Stimulated activated memory B cell treated with anti-CD40 and anti-IgM and Interleukin-4, amounts not matched to agents 10 μg/mL and 1 μg/mL and 100 μg/mL, for 72 hours (primary cell): Measurements from ENCODE around the gene VPS37B.

ENCODE experiments used
- ATAC-seq: fragments of 150-1000 bp; cut with Tn5 transposase; 2 replicates; pipeline ENCODE4 v1.10.0; 2021
- H3K27ac Mint-ChIP-seq: one replicate; pipeline ENCODE4 v1.8.0; 2022; ENCODE audit warnings: mild to moderate bottlenecking, mixed read lengths
- H3K27me3 Mint-ChIP-seq: one replicate; pipeline ENCODE4 v1.8.0; 2022; ENCODE audit warnings: mixed read lengths
- H3K36me3 Mint-ChIP-seq: one replicate; pipeline ENCODE4 v1.8.0; 2022; ENCODE audit warnings: mixed read lengths
- H3K4me1 Mint-ChIP-seq: one replicate; pipeline ENCODE4 v1.8.0; 2022; ENCODE audit warnings: mixed read lengths
- H3K4me3 Mint-ChIP-seq: one replicate; pipeline ENCODE4 v1.8.0; 2022; ENCODE audit warnings: mild to moderate bottlenecking, moderate library complexity, mixed read lengths
- H3K9me3 Mint-ChIP-seq: one replicate; pipeline ENCODE4 v1.8.0; 2022; ENCODE audit warnings: mixed read lengths

Gene VPS37B

GRCh38 chr12:122856999-122857671, 38.8 kb downstream of the VPS37B start:
- no peaks in the 10 kb centered on the region for H3K27me3 Mint-ChIP-seq
- no peaks in the 10 kb centered on the region for H3K9me3 Mint-ChIP-seq
- H3K4me3 Mint-ChIP-seq = no peak overlapping the region
- ATAC-seq = no peak
- peaks cover 29% of the 10 kb centered on the region for H3K4me1 Mint-ChIP-seq
- H3K27ac Mint-ChIP-seq = no peak overlapping the region
- H3K36me3 Mint-ChIP-seq = peaks cover 26% of the 10 kb centered on the region

- H3K27ac Mint-ChIP-seq = no peak overlapping the region
- peaks cover 19% of the 10 kb centered on the region for H3K4me1 Mint-ChIP-seq
- H3K36me3 Mint-ChIP-seq = peaks cover 28% of the 10 kb centered on the region
- no peak for ATAC-seq
- no peaks in the 10 kb centered on the region for H3K27me3 Mint-ChIP-seq
- no peaks in the 10 kb centered on the region for H3K9me3 Mint-ChIP-seq
- no peak overlapping the region for H3K4me3 Mint-ChIP-seq
Observed at GRCh38 chr12:122855928-122856831, 39.7 kb downstream of the VPS37B start.

DNA sequence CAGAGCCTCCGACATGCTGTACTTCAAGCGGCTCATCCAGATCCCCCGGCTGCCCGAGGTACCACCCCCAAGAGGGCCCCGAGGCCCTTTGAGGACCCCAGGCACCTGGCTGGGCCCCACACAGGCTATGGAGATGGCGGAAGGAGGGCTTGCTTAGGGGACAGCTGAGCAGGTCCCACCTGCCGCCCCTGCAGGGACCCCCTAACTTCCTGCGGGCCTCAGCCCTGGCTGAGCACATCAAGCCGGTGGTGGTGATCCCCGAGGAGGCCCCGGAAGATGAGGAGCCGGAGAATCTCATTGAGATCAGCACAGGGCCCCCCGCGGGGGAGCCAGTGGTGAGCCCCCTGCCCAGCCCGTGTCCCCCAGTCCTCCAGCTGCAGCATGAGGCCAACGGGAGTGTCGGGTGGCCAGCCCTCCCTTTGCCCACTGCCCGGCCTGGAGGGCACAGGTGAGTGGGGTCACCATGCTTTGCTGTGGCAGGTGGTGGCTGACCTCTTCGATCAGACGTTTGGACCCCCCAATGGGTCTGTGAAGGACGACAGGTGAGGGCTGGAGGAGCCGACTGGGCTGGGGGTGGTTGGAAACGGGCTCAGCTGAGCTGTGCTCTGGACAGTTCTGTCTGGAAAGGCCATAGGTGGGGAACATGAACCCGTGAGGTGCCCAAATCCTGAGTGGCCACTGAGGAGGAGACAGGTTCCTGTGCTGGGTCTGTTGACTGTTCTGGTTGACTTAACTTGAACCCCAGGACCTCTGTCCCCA, 40.7 kb downstream of the VPS37B start:
- Mint-ChIP-seq H3K4me1 (peaks cover 13% of the 10 kb centered on the region), H3K27ac (no peak overlapping the region), H3K27me3 (no peaks in the 10 kb centered on the region), H3K9me3 (no peaks in the 10 kb centered on the region), H3K36me3 (peaks cover 34% of the 10 kb centered on the region), H3K4me3 (no peak overlapping the region)
- no peak for ATAC-seq

DNA sequence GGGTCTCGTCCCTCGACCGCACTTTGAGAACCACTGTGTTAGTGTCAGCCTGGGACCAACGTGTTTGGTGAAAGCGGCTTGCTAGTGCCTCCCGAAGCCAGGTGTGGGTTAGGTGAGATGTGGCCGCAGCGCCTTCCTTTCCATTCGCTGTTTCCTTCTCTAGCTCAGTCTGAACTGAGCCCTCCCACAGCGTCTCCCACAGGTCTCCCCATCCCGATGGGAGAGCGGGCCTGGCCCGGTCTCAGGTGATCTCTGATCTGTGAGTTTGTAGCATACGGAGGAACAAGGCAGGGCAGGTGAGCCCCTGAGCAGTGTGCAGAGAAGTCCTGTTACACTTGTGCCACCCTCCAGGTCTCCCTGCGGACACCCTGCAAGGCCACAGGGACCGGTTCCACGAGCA, 41.4 kb downstream of the VPS37B start:
- peaks cover 8% of the 10 kb centered on the region for H3K4me1 Mint-ChIP-seq
- peaks cover 37% of the 10 kb centered on the region for H3K36me3 Mint-ChIP-seq
- H3K27me3 Mint-ChIP-seq = no peaks in the 10 kb centered on the region
- no peak for ATAC-seq
- H3K4me3 Mint-ChIP-seq = no peak overlapping the region
- no peak overlapping the region for H3K27ac Mint-ChIP-seq
- H3K9me3 Mint-ChIP-seq = no peaks in the 10 kb centered on the region

- Mint-ChIP-seq H3K4me3 (no peak overlapping the region), H3K36me3 (peaks cover 46% of the 10 kb centered on the region), H3K27ac (no peak overlapping the region), H3K4me1 (peaks cover 3% of the 10 kb centered on the region), H3K9me3 (no peaks in the 10 kb centered on the region), H3K27me3 (no peaks in the 10 kb centered on the region)
- ATAC-seq = no peak
Observed at GRCh38 chr12:122853582-122854245, 42.2 kb downstream of the VPS37B start.

DNA sequence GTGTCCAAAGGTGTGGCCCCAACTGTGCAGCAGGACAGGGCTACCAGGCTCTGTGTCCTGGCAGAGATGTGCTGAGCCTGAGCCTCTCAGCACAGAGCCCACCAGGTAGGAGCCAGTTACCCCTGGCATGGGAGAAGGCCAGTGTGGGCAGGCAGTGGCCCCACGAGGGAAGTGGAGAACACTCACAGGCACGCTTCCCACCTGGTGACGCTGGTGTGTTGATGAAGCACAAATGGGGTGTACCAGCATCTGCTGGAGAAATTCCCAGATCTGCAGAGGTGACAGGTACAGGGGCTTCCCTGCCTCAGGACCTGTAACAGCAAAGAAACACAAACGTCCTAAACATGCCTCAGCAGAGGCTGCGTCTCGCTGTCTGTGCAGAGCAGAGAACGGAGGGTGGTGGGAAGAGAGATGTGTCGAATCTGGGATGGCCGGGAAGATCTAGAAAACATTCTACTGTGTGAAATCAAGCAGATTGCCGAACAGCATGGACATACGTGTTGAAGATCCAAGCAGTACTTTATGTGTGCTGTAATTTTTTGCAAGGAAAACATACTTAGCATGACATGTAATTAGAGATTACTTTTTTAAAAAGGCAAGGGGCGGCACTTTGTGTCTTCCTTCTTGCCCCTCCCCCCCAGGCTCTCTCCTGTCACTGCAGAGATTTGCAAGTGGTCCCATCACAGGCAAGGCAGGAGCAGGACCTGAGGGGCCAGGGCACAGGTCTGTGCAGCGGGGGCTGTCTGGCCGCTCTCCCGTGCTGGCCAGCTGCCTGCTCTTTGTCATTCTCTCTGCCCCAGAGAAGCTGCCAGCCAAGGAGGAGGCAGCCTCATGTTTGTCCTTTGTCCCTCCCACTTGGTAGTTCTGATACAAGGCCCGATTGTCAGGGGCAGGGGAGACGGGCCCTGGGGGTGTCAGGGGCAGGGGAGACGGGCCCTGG, 43.3 kb downstream of the VPS37B start:
- no peak overlapping the region for H3K27ac Mint-ChIP-seq
- no peak for ATAC-seq

DNA sequence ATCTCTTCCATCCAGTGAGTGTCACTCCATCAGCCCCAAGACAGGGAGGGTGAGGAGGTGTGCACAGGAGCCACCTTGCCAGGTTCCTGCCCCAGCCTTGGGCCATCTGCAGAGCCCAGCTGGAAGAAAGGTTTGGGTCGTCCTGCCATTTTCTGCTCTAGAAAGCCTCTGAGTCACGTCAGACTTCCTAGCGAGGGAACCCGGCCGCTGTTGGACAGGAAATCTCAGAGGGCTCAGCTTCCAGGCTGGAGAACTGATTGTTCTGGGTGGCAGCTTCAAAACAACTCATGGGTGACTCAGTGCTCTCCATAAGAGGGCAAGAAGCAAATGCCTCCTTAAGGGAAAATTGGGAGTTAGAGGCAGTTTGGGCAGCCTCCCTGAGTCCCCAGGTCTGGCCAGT, 44.1 kb downstream of the VPS37B start:
- no peak overlapping the region for H3K27ac Mint-ChIP-seq
- no peak overlapping the region for H3K4me3 Mint-ChIP-seq
- peaks cover 52% of the 10 kb centered on the region for H3K36me3 Mint-ChIP-seq
- no peak for ATAC-seq
- no peaks in the 10 kb centered on the region for H3K27me3 Mint-ChIP-seq
- no peaks in the 10 kb centered on the region for H3K9me3 Mint-ChIP-seq
- peaks cover 14% of the 10 kb centered on the region for H3K4me1 Mint-ChIP-seq

More for the DNA sequence above, 43.3 kb downstream of the VPS37B start:
- Mint-ChIP-seq H3K4me3 (no peak overlapping the region), H3K9me3 (no peaks in the 10 kb centered on the region), H3K27me3 (no peaks in the 10 kb centered on the region), H3K4me1 (peaks cover 9% of the 10 kb centered on the region), H3K36me3 (peaks cover 52% of the 10 kb centered on the region)

DNA sequence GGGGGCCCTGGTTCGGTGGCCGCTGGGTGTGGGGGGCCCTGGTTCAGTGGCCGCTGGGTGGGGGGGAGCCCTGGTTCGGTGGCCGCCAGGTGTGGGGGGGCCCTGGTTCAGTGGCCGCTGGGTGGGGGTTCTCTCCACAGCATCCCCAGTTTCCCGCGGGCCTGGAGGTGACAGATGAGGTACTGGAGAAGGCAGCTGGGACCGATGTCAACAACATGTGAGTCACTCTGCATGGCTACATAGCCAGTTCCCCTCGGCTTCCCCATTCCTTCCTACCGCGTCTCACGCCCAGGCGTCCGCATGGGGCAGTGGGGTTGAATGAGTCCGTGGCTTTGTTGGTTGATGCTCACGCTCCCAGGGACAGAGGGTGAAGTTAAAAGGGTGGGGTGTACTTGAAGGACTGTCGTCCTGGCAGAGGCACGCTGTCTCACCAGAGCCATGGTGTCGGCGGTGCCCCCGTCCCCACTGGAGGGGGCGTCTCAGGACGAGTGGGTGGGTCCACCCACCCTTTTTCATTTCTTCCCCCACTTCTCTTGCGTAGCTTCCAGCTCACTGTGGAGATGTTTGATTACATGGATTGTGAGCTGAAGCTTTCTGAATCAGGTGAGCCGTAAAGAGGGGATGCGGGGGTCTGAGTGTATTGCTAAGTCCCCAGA, 45.1 kb downstream of the VPS37B start:
- Mint-ChIP-seq H3K36me3 (peaks cover 43% of the 10 kb centered on the region), H3K4me3 (no peak overlapping the region), H3K27me3 (no peaks in the 10 kb centered on the region), H3K27ac (no peak overlapping the region), H3K9me3 (no peaks in the 10 kb centered on the region), H3K4me1 (peaks cover 14% of the 10 kb centered on the region)
- ATAC-seq = no peak

DNA sequence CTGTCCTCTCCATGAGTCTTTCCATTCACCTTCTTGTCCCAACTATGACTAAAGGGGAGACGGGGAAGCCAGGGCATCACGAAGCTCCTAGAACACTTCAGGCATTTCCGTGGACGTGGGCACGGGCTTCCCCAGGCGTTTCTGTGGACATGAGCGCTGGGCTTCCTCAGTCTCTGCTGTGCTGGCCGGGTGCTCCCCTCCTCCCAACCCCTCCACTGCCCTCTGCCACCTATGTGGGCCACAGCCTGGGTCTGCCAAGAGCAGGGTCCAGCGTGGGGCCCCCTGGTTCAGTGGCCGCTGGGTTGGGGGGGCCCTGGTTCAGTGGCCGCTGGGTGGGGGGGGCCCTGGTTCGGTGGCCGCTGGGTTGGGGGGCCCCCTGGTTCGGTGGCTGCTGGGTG, 45.9 kb downstream of the VPS37B start:
- Mint-ChIP-seq H3K27ac (no peak overlapping the region), H3K4me1 (peaks cover 14% of the 10 kb centered on the region), H3K9me3 (no peaks in the 10 kb centered on the region), H3K36me3 (peaks cover 37% of the 10 kb centered on the region), H3K4me3 (no peak overlapping the region), H3K27me3 (no peaks in the 10 kb centered on the region)
- ATAC-seq = no peak

DNA sequence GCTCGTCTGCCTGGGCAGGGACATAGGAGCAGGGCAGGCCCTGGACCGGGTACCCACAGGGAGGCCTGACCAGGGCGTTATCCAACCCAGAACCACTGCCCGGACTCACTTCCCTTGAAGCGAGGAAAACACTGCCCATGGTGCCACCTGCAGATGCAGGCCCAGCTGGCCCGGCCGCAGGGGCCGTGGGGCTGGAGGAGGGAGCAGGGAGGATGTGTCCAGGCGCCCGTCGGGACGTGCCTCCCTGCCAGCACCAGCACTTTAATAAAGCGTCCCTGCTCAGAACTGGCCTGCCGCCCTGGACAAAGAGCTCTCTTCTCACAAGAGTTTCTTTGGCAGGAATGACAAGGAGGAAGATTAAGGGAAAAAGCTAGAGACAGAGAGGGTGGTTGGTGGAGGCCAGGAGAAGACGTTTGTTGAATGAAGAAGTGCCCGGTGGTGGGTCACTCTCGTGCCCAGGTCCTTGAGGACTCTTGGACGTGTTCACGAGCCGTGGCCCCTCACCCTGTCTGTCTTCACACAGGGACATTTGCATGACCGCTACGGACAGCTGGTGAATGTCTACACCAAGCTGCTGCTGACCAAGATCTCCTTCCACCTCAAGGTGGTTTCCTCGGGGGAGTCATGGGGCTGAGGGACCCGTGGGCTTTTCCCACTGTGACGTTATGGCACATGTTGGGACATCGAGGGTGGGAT, 46.4 kb downstream of the VPS37B start:
- Mint-ChIP-seq H3K36me3 (peaks cover 37% of the 10 kb centered on the region), H3K27ac (no peak overlapping the region), H3K4me3 (no peak overlapping the region), H3K27me3 (no peaks in the 10 kb centered on the region), H3K9me3 (no peaks in the 10 kb centered on the region), H3K4me1 (peaks cover 18% of the 10 kb centered on the region)
- no peak for ATAC-seq

- Mint-ChIP-seq H3K4me1 (peaks cover 26% of the 10 kb centered on the region), H3K4me3 (no peak overlapping the region), H3K36me3 (peaks cover 32% of the 10 kb centered on the region), H3K27me3 (no peaks in the 10 kb centered on the region), H3K27ac (peak overlapping the region; percentile 41), H3K9me3 (no peaks in the 10 kb centered on the region)
- ATAC-seq = no peak
Observed at GRCh38 chr12:122848471-122849351, 47.2 kb downstream of the VPS37B start.

DNA sequence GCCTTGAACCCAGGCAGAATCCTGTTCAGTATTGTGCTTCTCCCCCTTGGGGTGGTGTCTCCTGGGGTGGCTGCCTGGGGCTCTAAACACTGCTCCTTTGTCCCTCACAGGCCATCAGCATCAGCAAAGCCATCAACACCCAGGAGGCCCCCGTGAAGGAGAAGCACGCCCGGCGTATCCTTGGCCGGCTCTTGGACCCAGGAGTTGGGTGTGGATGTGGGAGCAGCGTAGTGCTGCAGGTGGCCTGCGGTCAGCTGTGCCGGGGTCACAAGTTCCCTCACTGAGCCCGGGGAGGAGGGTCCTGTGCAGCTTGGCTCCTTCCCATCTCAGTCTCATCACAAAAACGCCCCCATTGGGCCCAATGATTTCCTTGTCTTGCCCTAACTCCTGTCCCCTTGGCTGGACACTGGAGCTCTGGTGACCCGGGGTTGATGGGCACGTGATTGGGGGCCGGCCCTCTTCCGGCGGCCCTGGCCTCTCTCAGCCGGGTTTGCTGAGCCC, 48.0 kb downstream of the VPS37B start:
- Mint-ChIP-seq H3K9me3 (no peaks in the 10 kb centered on the region), H3K27me3 (no peaks in the 10 kb centered on the region), H3K4me1 (peaks cover 33% of the 10 kb centered on the region), H3K27ac (peak overlapping the region; percentile 41), H3K36me3 (peaks cover 32% of the 10 kb centered on the region), H3K4me3 (no peak overlapping the region)
- no peak for ATAC-seq
